SK-N-SH treated with all-trans-retinoic acid at 6 μM for 48 hours (cell line): ENCODE data around the gene ELFN1.

Experiments
- ATAC-seq: fragments of 200-7000 bp; cut with Tn5 transposase; 3 replicates; pipeline ENCODE4 v1.9.1; 2020; ENCODE audit warnings: mild to moderate bottlenecking, moderate library complexity
- ARNTL ChIP-seq: fragments of 450-650 bp; formaldehyde crosslinking; IDR thresholded peaks from 2 replicates; pipeline ENCODE4 v1.5.0; 2020; ENCODE audit warnings: low read depth, mild to moderate bottlenecking, moderate library complexity, borderline replicate concordance
- BACH2 ChIP-seq: fragments of 250-450 bp; sonication (Bioruptor Pico); IDR thresholded peaks from 2 replicates; pipeline ENCODE4 v1.9.0; 2021; ENCODE audit warnings: mild to moderate bottlenecking, borderline replicate concordance
- CSDC2 ChIP-seq: fragments of 250-450 bp; sonication (Bioruptor Pico); IDR thresholded peaks from 2 replicates; pipeline ENCODE4 v1.5.0; 2020; ENCODE audit warnings: mild to moderate bottlenecking, moderate library complexity
- ESRRG ChIP-seq: fragments of 250-450 bp; sonication (Bioruptor Pico); IDR thresholded peaks from 2 replicates; pipeline ENCODE4 v1.6.1; 2021; ENCODE audit warnings: mild to moderate bottlenecking
- GLIS3 ChIP-seq: fragments of 250-450 bp; sonication (Bioruptor Pico); IDR thresholded peaks from 2 replicates; pipeline ENCODE4 v1.5.0; 2020; ENCODE audit warnings: mild to moderate bottlenecking, moderate library complexity
- ISL1 ChIP-seq: fragments of 250-450 bp; sonication (Bioruptor Pico); IDR thresholded peaks from 2 replicates; pipeline ENCODE4 v2.1.2; 2022; ENCODE audit warnings: mild to moderate bottlenecking, moderate library complexity
- OSR1 ChIP-seq: fragments of 250-450 bp; sonication (Bioruptor Pico); IDR thresholded peaks from 2 replicates; pipeline ENCODE4 v1.8.0; 2022; ENCODE audit warnings: moderate library complexity, mild to moderate bottlenecking, inconsistent platforms
- PATZ1 ChIP-seq: fragments of 250-450 bp; sonication (Bioruptor Pico); IDR thresholded peaks from 2 replicates; pipeline ENCODE4 v1.8.0; 2020; ENCODE audit warnings: mild to moderate bottlenecking, moderate library complexity, borderline replicate concordance
- POU6F1 ChIP-seq: fragments of 250-450 bp; sonication (Bioruptor Pico); IDR thresholded peaks from 2 replicates; pipeline ENCODE4 v1.8.0; 2021; ENCODE audit warnings: low read depth, mild to moderate bottlenecking, moderate library complexity, borderline replicate concordance
- PPARA ChIP-seq: fragments of 250-450 bp; sonication (Bioruptor Pico); IDR thresholded peaks from 2 replicates; pipeline ENCODE4 v1.5.0; 2020; ENCODE audit warnings: mild to moderate bottlenecking, borderline replicate concordance
- RARB ChIP-seq: fragments of 250-450 bp; sonication (Bioruptor Pico); IDR thresholded peaks from 2 replicates; pipeline ENCODE4 v1.8.0; 2021; ENCODE audit warnings: mild to moderate bottlenecking, moderate library complexity
- SNAI2 ChIP-seq: fragments of 250-450 bp; sonication (Bioruptor Pico); IDR thresholded peaks from 2 replicates; pipeline ENCODE4 v1.5.0; 2020; ENCODE audit warnings: mild to moderate bottlenecking, moderate library complexity
- TCF4 ChIP-seq: fragments of 250-450 bp; sonication (Bioruptor Pico); IDR thresholded peaks from 2 replicates; pipeline ENCODE4 v1.8.0; 2021; ENCODE audit warnings: mild to moderate bottlenecking, moderate library complexity, borderline replicate concordance
- TOX ChIP-seq: fragments of 250-450 bp; sonication (Bioruptor Pico); IDR thresholded peaks from 2 replicates; pipeline ENCODE4 v1.8.0; 2021; ENCODE audit warnings: mild to moderate bottlenecking, moderate library complexity, borderline replicate concordance
- ZC3H10 ChIP-seq: fragments of 250-450 bp; sonication (Bioruptor Pico); IDR thresholded peaks from 2 replicates; pipeline ENCODE4 v1.5.1; 2021; ENCODE audit warnings: mild to moderate bottlenecking, moderate library complexity
- ZFP3 ChIP-seq: fragments of 250-450 bp; sonication (Bioruptor Pico); IDR thresholded peaks from 2 replicates; pipeline ENCODE4 v1.5.0; 2020; ENCODE audit warnings: mild to moderate bottlenecking, moderate library complexity
- ZFP30 ChIP-seq: fragments of 450-650 bp; formaldehyde crosslinking; IDR thresholded peaks from 2 replicates; pipeline ENCODE4 v1.5.0; 2022; ENCODE audit warnings: mild to moderate bottlenecking, moderate library complexity
- ZNF565 ChIP-seq: fragments of 450-650 bp; formaldehyde crosslinking; conservative IDR thresholded peaks from 2 replicates; pipeline ENCODE4 v1.5.0; 2020; ENCODE audit warnings: low read depth, mild to moderate bottlenecking, moderate library complexity
- ZNF70 ChIP-seq: fragments of 450-650 bp; formaldehyde crosslinking; IDR thresholded peaks from 2 replicates; pipeline ENCODE4 v1.5.0; 2020; ENCODE audit warnings: mild to moderate bottlenecking, moderate library complexity
- ZNF8 ChIP-seq: fragments of 450-650 bp; formaldehyde crosslinking; IDR thresholded peaks from 2 replicates; pipeline ENCODE4 v1.5.0; 2020; ENCODE audit warnings: mild to moderate bottlenecking, moderate library complexity
- TF ChIP-seq, protein P1 (sequence below): fragments of 250-450 bp; sonication (Bioruptor Pico); IDR thresholded peaks from 2 replicates; pipeline ENCODE4 v1.5.1; 2020; ENCODE audit warnings: low read depth, mild to moderate bottlenecking, moderate library complexity
- TF ChIP-seq, protein P2 (sequence below): fragments of 250-450 bp; sonication (Bioruptor Pico); IDR thresholded peaks from 2 replicates; pipeline ENCODE4 v1.5.0; 2020; ENCODE audit warnings: mild to moderate bottlenecking, moderate library complexity
- TF ChIP-seq, protein P3 (sequence below): fragments of 250-450 bp; sonication (Bioruptor Pico); IDR thresholded peaks from 2 replicates; pipeline ENCODE4 v1.5.1; 2021; ENCODE audit warnings: mild to moderate bottlenecking, moderate library complexity

Gene ELFN1

GRCh38 chr7:1654738-1655475 is 15.2 kb upstream of the ELFN1 start:
- no peak for ATAC-seq
- no peak for TF ChIP-seq ZC3H10 (CRISPR knock-in tag)
- TF ChIP-seq CSDC2 (CRISPR knock-in tag), result no peak
- no peak for TF ChIP-seq ISL1 (CRISPR knock-in tag)
- TF ChIP-seq ZNF70, result no peak
- TF ChIP-seq PPARA, result no peak
- TF ChIP-seq PATZ1 (CRISPR knock-in tag), result no peak
- TF ChIP-seq ZNF8, result no peak
- TF ChIP-seq SNAI2 (CRISPR knock-in tag), result no peak

DNA sequence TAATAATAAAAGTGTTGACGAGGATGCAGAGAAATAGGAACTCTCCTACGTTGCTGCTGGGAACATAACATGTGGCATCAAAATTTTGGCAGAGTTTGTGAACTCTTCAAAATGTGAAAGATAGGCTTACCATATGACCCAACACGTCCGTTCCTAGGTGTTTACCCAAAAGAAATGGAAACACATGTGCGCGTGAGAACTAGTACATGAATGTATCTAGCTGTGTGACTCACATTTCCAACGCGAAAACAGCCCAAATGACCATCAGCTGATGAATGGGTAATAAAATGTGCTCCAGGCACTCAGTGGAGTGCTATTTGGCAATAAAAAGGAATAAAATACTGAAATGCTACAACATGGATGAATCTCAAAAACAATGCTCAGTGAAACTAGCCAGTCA is 10.4 kb upstream of the ELFN1 start:
- TF ChIP-seq CSDC2 (CRISPR knock-in tag) (no peak), POU6F1 (CRISPR knock-in tag) (no peak), SNAI2 (CRISPR knock-in tag) (no peak), GLIS3 (CRISPR knock-in tag) (no peak), ZFP3 (no peak), ZFP30 (CRISPR knock-in tag) (no peak), BACH2 (CRISPR knock-in tag) (no peak), ZNF565 (CRISPR knock-in tag) (no peak), ISL1 (CRISPR knock-in tag) (no peak), OSR1 (no peak), TCF4 (no peak)
- TF ChIP-seq, protein P1, sequence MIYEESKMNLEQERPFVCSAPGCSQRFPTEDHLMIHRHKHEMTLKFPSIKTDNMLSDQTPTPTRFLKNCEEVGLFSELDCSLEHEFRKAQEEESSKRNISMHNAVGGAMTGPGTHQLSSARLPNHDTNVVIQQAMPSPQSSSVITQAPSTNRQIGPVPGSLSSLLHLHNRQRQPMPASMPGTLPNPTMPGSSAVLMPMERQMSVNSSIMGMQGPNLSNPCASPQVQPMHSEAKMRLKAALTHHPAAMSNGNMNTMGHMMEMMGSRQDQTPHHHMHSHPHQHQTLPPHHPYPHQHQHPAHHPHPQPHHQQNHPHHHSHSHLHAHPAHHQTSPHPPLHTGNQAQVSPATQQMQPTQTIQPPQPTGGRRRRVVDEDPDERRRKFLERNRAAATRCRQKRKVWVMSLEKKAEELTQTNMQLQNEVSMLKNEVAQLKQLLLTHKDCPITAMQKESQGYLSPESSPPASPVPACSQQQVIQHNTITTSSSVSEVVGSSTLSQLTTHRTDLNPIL (CRISPR knock-in tag), result no peak
- TF ChIP-seq, protein P2, sequence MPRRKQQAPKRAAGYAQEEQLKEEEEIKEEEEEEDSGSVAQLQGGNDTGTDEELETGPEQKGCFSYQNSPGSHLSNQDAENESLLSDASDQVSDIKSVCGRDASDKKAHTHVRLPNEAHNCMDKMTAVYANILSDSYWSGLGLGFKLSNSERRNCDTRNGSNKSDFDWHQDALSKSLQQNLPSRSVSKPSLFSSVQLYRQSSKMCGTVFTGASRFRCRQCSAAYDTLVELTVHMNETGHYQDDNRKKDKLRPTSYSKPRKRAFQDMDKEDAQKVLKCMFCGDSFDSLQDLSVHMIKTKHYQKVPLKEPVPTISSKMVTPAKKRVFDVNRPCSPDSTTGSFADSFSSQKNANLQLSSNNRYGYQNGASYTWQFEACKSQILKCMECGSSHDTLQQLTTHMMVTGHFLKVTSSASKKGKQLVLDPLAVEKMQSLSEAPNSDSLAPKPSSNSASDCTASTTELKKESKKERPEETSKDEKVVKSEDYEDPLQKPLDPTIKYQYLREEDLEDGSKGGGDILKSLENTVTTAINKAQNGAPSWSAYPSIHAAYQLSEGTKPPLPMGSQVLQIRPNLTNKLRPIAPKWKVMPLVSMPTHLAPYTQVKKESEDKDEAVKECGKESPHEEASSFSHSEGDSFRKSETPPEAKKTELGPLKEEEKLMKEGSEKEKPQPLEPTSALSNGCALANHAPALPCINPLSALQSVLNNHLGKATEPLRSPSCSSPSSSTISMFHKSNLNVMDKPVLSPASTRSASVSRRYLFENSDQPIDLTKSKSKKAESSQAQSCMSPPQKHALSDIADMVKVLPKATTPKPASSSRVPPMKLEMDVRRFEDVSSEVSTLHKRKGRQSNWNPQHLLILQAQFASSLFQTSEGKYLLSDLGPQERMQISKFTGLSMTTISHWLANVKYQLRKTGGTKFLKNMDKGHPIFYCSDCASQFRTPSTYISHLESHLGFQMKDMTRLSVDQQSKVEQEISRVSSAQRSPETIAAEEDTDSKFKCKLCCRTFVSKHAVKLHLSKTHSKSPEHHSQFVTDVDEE, result no peak
- TF ChIP-seq, protein P3, sequence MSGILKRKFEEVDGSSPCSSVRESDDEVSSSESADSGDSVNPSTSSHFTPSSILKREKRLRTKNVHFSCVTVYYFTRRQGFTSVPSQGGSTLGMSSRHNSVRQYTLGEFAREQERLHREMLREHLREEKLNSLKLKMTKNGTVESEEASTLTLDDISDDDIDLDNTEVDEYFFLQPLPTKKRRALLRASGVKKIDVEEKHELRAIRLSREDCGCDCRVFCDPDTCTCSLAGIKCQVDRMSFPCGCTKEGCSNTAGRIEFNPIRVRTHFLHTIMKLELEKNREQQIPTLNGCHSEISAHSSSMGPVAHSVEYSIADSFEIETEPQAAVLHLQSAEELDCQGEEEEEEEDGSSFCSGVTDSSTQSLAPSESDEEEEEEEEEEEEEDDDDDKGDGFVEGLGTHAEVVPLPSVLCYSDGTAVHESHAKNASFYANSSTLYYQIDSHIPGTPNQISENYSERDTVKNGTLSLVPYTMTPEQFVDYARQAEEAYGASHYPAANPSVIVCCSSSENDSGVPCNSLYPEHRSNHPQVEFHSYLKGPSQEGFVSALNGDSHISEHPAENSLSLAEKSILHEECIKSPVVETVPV (CRISPR knock-in tag), result no peak
- no peak for ATAC-seq

GRCh38 chr7:1661461-1661860 is 8.6 kb upstream of the ELFN1 start:
- ATAC-seq, result no peak
- TF ChIP-seq TOX (CRISPR knock-in tag) (no peak), ZFP30 (CRISPR knock-in tag) (no peak), OSR1 (no peak), POU6F1 (CRISPR knock-in tag) (no peak), SNAI2 (CRISPR knock-in tag) (no peak), ISL1 (CRISPR knock-in tag) (no peak), GLIS3 (CRISPR knock-in tag) (no peak), ZNF565 (CRISPR knock-in tag) (no peak), ESRRG (CRISPR knock-in tag) (no peak), CSDC2 (CRISPR knock-in tag) (no peak), BACH2 (CRISPR knock-in tag) (no peak), RARB (CRISPR knock-in tag) (no peak), PPARA (no peak), ARNTL (no peak), ZFP3 (no peak)
- TF ChIP-seq, protein P1 (CRISPR knock-in tag), result no peak
- TF ChIP-seq, protein P3 (CRISPR knock-in tag), result no peak
